Measurements from ENCODE around the gene PTH1R.

DNA sequence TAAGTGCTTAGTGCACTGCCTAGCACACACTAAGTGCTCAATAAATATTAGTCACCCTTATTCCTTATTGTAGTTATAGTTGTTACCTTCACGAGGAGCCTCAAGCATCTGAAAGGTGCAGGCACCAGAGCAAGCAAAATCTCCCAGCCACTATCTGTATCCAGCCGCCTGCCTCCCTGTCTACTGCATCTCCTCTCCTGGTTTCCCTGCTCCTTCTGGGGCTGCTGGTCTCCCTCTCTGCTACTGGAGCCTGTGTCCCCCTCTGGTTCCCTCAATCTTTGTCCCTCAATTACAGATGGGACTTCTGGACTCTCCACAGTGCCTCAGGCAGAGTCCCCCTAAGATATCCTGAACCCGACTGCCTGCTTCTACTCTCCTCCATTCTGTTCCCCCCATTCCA, 33.1 kb upstream of the PTH1R start:
- TF ChIP-seq CTCF (IDR thresholded peaks at IDR 0.05), result no peak
- TF ChIP-seq POLR2A (IDR thresholded peaks at IDR 0.05), result no peak

Data from testis (tissue), 2 donors.